Nephron progenitor cell (in vitro differentiated cells): ENCODE results near the gene ARID1B.

Experiments
- DNase-seq: peaks from one replicate; pipeline ENCODE4 v3.0.0; 2021
- H3K27ac Mint-ChIP-seq: 2 replicates; pipeline ENCODE4 v1.8.0; 2021; ENCODE audit warnings: mild to moderate bottlenecking, moderate library complexity, mixed read lengths
- H3K27me3 Mint-ChIP-seq: 2 replicates; pipeline ENCODE4 v1.8.0; 2021; ENCODE audit warnings: mild to moderate bottlenecking, low read depth, mixed read lengths; ENCODE audit not compliant: poor library complexity
- H3K36me3 Mint-ChIP-seq: 2 replicates; pipeline ENCODE4 v1.8.0; 2021; ENCODE audit warnings: low read depth, mixed read lengths
- H3K4me1 Mint-ChIP-seq: 2 replicates; pipeline ENCODE4 v1.8.0; 2021; ENCODE audit warnings: mixed read lengths
- H3K4me3 Mint-ChIP-seq: 2 replicates; pipeline ENCODE4 v1.8.0; 2021; ENCODE audit warnings: mild to moderate bottlenecking, moderate library complexity, mixed read lengths
- H3K9me3 Mint-ChIP-seq: 2 replicates; pipeline ENCODE4 v1.8.0; 2021; ENCODE audit warnings: mild to moderate bottlenecking, moderate library complexity, mixed read lengths
- TF ChIP-seq, protein P1 (sequence below): fragments of 200-600 bp; sonication (generic); IDR thresholded peaks from 2 replicates; pipeline ENCODE4 v1.5.0; 2021; ENCODE audit warnings: antibody characterized with exemption

The ARID1B gene

DNA sequence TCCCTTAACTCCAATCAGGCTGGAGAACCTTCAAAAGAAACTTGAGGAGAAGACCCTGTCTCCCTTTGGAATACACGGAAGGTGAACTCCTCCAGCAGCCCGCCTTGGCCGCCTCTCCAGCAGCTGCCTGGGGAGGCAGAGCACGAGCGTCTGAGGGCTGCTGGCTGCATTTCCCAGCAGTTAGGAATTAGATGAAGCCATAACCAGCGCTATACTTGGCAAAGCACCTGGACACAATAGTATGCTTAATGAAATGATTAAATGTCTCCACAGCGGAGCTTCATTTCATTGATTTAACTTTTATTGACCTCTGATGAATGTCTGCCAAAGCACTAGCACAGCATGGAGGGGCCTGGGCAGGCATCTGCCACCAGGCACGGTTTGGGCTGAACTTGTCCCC, 472.6 kb downstream of the ARID1B start:
- peaks cover 10% of the 10 kb centered on the region for H3K27me3 Mint-ChIP-seq
- H3K4me3 Mint-ChIP-seq = no peak overlapping the region
- TF ChIP-seq, protein P1, sequence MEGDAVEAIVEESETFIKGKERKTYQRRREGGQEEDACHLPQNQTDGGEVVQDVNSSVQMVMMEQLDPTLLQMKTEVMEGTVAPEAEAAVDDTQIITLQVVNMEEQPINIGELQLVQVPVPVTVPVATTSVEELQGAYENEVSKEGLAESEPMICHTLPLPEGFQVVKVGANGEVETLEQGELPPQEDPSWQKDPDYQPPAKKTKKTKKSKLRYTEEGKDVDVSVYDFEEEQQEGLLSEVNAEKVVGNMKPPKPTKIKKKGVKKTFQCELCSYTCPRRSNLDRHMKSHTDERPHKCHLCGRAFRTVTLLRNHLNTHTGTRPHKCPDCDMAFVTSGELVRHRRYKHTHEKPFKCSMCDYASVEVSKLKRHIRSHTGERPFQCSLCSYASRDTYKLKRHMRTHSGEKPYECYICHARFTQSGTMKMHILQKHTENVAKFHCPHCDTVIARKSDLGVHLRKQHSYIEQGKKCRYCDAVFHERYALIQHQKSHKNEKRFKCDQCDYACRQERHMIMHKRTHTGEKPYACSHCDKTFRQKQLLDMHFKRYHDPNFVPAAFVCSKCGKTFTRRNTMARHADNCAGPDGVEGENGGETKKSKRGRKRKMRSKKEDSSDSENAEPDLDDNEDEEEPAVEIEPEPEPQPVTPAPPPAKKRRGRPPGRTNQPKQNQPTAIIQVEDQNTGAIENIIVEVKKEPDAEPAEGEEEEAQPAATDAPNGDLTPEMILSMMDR = no peak
- peaks cover 23% of the 10 kb centered on the region for H3K4me1 Mint-ChIP-seq
- DNase-seq = no peak
- H3K36me3 Mint-ChIP-seq = no peaks in the 10 kb centered on the region
- H3K9me3 Mint-ChIP-seq = peaks cover 27% of the 10 kb centered on the region
- no peak overlapping the region for H3K27ac Mint-ChIP-seq

- DNase-seq = no peak
- H3K9me3 Mint-ChIP-seq = peaks cover 25% of the 10 kb centered on the region
- peaks cover 16% of the 10 kb centered on the region for H3K4me1 Mint-ChIP-seq
- TF ChIP-seq, protein P1 = no peak
- peaks cover 7% of the 10 kb centered on the region for H3K27me3 Mint-ChIP-seq
- no peaks in the 10 kb centered on the region for H3K36me3 Mint-ChIP-seq
- H3K27ac Mint-ChIP-seq = no peak overlapping the region
- no peak overlapping the region for H3K4me3 Mint-ChIP-seq
Measured at GRCh38 chr6:157251586-157252247, 474.5 kb downstream of the ARID1B start.

DNA sequence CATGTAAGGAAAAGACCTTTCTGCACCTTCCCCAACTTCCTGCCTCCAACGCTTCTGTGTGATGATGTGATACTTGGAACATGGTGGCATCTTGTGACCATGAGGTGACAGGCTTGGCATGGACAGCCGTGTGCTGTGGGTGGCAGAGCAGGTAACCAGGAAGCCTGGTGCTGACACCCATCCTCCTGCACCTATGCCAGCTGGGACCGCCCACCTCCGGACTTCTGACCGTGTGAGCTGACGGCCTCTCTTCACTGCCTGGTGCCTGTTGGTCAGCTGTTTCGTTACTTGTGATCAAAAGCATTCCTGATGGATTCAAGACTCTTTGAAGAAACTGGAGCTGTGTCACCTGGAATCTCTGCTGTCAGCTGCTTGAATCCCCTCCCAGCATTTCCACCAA, 475.8 kb downstream of the ARID1B start:
- Mint-ChIP-seq H3K9me3 (peaks cover 15% of the 10 kb centered on the region), H3K27ac (no peak overlapping the region), H3K4me3 (no peak overlapping the region), H3K4me1 (peaks cover 13% of the 10 kb centered on the region), H3K36me3 (no peaks in the 10 kb centered on the region), H3K27me3 (peaks cover 7% of the 10 kb centered on the region)
- DNase-seq = no peak
- TF ChIP-seq, protein P1 = no peak

DNA sequence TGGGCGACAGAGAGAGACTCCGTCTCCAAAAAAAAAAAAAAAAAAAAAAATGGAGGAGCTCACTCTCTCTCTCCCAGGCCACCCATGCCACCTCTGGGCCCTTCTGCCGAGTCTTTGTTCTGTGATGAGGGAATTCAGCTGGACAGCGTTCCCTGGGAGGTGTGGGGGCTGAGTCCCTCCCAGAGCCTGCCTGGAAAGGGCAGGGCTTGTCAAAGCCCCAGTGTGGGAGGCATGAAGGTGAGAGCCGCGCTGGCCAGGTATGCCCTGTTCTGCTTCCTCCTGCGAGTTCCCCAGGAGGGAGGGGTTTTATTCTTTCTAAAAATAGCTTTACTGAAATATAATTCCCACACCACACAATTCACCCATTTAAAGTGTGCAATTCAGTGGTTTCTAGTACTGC, 476.5 kb downstream of the ARID1B start:
- no peak for DNase-seq
- Mint-ChIP-seq H3K4me3 (no peak overlapping the region), H3K27ac (no peak overlapping the region), H3K9me3 (peaks cover 8% of the 10 kb centered on the region), H3K27me3 (peaks cover 3% of the 10 kb centered on the region), H3K36me3 (no peaks in the 10 kb centered on the region), H3K4me1 (peaks cover 13% of the 10 kb centered on the region)
- TF ChIP-seq, protein P1 = no peak

DNA sequence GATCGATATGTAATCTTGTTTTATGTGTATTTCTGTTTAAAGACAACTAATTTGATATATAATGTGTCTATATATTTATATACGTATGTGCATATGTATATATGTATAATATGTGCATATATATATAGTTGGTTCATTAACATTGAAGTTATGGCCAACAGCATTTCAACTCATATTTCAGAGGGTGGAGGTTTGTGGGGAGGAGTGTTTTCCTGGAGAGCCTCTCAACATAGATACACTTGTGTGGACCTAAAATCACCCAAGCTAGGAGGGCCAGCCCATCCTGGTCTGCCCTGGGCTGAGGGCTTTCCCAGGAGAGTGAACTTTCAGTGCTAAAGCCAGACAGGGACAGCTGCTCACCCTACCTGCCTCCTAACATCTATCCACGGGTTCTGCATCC, 477.4 kb downstream of the ARID1B start:
- no peaks in the 10 kb centered on the region for H3K36me3 Mint-ChIP-seq

DNA sequence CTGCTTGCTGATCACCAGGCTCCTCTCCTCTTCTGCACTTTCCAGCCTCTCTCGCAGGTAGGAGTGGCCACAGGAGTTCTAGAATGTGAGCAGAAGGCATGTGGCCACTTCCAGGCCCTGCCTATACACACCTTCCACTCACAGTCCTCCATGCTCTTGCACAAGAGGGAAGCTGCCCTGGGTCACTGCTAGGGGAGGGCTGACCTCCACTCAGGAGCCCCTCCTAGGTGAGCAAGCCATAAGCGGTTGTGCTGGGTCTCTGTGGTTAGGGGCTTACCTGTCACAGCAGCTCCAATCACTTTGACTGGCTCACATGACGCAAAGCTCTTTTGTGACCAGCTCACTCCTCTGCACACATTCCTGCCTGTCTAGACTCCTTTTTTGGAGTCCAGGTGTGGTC, 477.9 kb downstream of the ARID1B start:
- H3K4me1 Mint-ChIP-seq = peaks cover 13% of the 10 kb centered on the region
- TF ChIP-seq, protein P1 = no peak
- H3K27ac Mint-ChIP-seq = no peak overlapping the region
- H3K9me3 Mint-ChIP-seq = no peaks in the 10 kb centered on the region
- no peak for DNase-seq
- peaks cover 4% of the 10 kb centered on the region for H3K27me3 Mint-ChIP-seq
- H3K36me3 Mint-ChIP-seq = no peaks in the 10 kb centered on the region
- no peak overlapping the region for H3K4me3 Mint-ChIP-seq

More for the DNA sequence above, 477.4 kb downstream of the ARID1B start:
- TF ChIP-seq, protein P1 = no peak
- Mint-ChIP-seq H3K27ac (no peak overlapping the region), H3K4me1 (peaks cover 13% of the 10 kb centered on the region), H3K27me3 (peaks cover 3% of the 10 kb centered on the region), H3K9me3 (peaks cover under 1% of the 10 kb centered on the region), H3K4me3 (no peak overlapping the region)
- no peak for DNase-seq
